ENCODE data around the gene VPREB3.
A peak's percentile ranks its signal among the peaks of the same experiment; 100 is the strongest.

Gene VPREB3

DNA sequence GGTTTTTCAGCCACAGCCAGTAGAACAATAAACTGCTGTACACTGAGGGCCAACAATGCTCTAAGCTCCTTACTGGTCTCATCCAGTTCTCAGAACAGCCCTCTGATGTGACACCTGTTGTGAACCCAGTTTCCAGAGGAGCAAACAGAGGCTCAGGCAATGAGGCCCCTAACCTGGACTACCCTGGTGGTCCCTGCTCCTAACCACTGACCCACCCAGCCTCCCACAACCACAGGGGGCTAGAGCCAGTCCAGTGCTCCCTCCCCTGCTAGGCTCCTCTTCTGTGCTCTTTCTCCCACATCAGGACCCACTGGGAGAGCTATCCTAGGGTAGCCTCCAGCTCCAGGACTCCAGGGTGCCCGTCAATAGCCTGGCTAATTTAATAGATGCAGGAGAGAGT, 28.5 kb upstream of the VPREB3 start:
- no peak for DNase-seq (ENCODE audit: low spot score)

DNA sequence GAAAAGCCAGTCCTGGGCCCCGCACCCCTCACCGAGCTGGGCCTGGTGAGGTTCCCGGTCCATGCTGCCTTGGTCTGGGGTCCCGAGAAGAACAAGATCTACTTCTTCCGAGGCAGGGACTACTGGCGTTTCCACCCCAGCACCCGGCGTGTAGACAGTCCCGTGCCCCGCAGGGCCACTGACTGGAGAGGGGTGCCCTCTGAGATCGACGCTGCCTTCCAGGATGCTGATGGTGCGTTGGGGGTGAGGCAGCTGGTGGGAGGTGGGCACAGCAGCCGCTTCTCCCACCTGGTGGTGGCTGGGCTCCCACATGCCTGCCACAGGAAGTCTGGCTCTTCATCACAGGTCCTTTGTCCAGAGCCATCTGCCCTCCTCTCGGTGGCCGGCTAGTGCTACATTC, 28.0 kb upstream of the VPREB3 start:
- no peak for DNase-seq (ENCODE audit: low spot score)

- peak; percentile 69 for DNase-seq (ENCODE audit: low spot score)
Observed at GRCh38 chr22:23781511-23782183, 27.4 kb upstream of the VPREB3 start.

DNA sequence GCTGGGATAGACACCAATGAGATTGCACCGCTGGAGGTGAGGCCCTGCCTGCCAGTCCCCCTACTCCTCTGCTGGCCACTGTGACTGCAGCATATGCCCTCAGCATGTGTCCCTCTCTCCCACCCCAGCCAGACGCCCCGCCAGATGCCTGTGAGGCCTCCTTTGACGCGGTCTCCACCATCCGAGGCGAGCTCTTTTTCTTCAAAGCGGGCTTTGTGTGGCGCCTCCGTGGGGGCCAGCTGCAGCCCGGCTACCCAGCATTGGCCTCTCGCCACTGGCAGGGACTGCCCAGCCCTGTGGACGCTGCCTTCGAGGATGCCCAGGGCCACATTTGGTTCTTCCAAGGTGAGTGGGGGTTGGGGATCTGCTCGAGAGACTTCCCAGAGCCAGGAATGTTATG, 26.8 kb upstream of the VPREB3 start:
- no peak for DNase-seq (ENCODE audit: low spot score)

DNA sequence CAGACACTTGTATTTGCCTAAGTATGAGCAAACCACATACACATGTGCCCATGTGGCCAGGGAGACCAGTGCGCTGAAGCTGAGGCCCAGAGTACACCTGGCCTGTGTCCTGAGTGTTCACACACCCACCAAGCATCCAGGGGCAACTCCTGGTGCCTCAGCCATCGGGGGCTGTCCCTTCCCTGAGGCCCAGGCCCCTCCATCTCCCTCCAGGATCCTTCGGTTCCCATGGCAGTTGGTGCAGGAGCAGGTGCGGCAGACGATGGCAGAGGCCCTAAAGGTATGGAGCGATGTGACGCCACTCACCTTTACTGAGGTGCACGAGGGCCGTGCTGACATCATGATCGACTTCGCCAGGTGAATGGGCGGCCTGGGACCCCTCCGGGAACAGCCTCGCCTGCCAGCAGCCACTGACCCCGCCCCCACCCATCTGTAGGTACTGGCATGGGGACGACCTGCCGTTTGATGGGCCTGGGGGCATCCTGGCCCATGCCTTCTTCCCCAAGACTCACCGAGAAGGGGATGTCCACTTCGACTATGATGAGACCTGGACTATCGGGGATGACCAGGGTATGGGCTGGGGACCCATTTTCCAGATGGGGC, 26.0 kb upstream of the VPREB3 start:
- DNase-seq (ENCODE audit: low spot score), result no peak

GRCh38 chr22:23779731-23780130, 25.5 kb upstream of the VPREB3 start:
- DNase-seq (ENCODE audit: low spot score), result no peak

- DNase-seq (ENCODE audit: low spot score), result no peak
Observed at GRCh38 chr22:23779083-23779482, 24.9 kb upstream of the VPREB3 start.

DNA sequence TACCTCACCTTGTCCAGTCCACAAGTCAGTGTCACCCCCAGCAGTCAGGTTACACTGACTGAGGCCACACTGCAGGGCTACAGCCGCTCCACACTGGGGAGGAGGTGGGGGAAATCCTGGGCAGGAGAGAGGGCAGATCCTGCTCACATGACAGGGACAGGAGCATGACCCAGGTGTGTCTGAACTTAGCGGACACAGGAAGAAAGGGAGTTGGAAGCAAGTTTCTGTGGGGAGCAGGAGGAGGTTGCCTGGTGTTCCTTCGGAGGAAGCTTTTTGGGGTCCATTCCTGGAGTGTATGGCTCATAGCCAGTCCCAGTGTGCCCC, 24.3 kb upstream of the VPREB3 start:
- no peak for DNase-seq (ENCODE audit: low spot score)

GRCh38 chr22:23777776-23778576, 23.8 kb upstream of the VPREB3 start:
- DNase-seq (ENCODE audit: low spot score), result no peak

DNA sequence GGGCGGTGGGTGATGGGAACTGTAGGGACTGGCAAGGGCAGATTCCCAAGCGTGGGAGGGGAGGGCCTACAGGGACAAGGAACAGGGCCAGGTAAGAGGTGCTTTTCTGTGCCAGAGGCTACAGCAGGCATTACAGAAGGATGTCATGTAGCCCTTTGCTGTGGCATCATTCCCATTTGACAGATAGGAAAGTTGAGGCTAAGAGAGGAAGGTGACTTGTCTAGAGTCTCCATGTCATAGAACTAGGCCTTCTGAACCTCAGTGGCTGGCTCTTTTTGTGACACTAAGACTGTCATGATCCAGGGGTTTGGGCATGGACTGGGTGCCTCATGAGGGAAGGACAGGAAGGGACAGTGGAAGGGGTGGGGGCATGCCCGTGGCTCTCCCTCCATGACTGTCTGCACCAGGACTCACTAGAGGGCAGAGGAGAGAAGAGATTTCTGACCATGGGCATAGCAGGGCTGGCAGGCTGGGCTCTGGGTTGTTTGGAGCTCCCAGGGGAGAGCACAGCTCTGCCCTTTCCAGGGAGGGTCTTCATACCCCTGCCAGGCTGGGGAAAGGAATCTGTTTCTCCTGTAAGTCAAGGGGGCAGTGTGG, 21.7 kb upstream of the VPREB3 start:
- DNase-seq (ENCODE audit: low spot score), result no peak

DNA sequence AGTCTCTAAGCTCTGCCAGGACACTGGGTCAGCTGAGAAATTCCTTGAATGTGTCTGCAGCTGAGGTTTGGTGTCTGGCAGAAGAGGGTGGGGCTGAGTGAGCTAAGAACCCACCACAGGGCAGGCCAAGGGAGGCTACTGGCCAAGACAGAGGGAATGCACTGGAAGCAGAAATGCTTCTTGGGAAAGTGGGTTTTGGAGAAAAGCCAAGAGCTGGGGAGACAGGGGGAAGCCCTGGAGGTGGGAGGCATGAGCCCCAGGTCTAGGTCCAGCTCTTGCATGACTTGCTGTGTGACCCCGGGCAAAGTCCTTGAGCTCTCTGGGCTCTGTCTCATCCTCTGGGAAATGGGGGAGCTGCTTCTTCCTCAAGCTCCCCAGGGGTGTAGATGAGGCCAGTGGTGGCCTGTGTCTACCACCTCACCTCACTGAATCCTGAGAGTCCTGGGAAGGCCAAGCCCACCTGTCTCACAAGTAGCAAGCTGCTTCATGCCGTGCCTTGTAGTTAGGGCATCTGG, 20.8 kb upstream of the VPREB3 start:
- peak; percentile 73 for DNase-seq (ENCODE audit: low spot score)

DNA sequence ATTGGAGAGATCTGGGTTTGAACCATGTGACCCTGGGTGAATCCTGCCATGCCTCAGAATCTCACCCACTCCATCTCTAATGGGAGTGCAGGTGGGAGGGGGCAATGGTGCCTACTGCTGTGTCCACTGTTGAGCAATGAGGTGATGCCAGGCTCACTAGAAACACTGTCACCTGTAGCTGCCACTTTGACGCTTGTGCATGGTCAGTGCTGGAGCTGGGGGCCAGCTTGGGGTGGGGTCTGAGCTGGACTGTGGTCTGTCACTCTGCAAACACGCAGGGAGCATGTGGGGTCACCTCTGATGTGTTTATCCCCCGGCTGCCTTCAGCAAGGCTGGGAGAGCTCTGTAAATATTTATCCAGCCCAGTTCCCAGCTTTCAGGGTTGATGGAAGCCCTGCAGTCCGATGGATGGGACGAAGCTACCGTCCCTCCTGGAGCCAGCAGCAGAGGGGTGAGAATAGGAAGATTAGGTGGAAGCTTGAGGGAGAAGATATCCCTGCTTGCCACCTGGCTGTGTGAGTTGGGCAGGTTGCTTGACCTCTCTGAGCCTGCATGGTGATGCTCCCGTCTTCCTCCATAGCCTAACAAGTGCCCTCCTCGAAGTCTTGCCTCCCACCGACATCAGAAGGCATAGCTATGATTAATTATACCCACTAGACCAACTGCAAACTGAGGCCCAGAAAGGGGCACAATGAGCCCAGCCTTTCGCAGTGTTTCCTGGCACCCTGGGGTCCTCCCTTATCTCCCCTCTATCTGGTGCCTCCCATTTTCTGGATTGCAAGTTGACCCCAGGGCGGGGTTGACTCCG, 20.1 kb upstream of the VPREB3 start:
- no peak for DNase-seq (ENCODE audit: low spot score)

DNA sequence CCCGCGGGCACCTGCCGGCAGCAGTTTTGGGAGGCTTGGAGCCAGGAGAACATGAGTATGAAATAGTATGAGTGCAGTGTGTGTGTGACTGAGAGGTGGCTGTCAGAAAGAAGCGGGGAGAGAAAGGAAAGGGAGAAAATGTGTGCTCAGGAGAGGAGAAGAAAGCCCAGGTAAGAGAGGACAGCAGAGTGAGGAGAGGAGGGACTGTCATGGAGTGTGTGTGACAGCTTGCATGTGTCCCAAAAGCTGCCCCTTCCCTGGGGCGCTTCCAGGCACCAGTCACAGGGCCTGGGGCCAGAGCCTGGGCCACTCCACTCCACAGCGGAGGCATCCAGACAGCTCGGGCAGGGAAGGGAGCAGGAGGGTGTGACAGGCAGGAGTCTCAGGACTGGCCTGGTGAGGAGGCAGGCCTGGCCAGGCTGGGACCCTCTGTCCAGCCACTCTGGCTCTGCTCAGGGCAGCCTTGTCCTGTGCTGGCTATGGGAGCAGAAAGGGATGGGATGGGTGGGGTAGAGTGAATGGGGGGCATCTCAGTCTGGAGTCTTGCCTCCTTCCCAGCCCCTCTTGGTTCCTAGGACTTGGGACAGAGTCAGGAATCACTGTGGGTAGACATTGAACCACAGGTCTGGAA, 19.4 kb upstream of the VPREB3 start:
- DNase-seq (ENCODE audit: low spot score), result no peak

DNA sequence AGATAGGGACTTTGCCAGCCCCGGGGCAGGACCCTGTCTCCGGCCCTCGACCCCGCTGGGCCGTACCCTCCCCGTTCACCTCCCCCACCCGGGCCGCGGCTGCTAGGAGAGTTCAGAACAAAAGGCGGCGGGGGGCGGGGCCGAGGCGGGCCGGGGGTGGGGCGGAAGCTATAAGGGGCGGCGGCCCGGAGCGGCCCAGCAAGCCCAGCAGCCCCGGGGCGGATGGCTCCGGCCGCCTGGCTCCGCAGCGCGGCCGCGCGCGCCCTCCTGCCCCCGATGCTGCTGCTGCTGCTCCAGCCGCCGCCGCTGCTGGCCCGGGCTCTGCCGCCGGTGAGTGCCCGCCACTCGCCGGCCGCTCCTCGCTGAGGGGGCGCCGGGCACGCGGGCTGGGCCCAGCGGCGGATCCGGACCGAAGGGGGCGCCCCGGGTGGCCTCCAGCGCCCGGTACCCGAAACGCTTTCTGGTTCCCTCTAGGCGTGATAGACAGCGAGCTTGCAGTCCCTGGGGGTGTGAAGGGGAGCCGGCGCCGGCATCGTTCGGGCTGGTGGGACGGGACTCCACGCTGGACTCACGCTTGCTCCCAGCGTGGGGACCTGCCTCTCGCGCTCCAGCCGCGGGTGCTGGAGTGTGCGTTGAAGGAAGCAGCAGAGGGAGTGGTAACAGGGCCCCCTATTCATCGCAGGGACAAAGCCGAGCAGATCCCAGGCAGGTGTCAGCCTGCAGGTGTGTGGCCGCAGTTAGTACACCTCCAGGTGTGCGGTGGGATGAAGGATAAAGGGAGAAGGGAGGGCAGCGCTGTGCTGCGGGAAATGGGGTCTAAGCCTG, 18.6 kb upstream of the VPREB3 start, which contains the start of gene MMP11:
Gene MMP11 (plus strand): TSS at position 201 of the 825 bp plus-strand sequence. CDS start 22 bp downstream, at position 223.
- peak; percentile 82 for DNase-seq (ENCODE audit: low spot score)

DNA sequence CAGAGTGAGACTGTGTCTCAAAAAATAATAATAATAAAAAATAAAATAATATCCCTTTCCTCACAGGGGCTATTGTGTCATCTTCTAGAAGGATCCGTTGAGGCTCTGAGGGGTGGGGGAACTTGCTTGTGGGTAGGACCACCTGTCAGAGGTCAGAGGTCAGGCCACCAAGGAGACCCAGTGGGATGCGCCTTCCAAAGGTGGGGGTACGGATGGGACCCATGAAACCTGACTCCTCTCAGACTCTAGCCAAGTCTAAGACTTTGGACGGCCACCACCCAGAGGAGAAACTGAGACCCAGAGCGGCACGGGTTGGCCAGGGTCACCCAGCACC, 18.1 kb upstream of the VPREB3 start:
- DNase-seq (ENCODE audit: low spot score), result no peak

DNA sequence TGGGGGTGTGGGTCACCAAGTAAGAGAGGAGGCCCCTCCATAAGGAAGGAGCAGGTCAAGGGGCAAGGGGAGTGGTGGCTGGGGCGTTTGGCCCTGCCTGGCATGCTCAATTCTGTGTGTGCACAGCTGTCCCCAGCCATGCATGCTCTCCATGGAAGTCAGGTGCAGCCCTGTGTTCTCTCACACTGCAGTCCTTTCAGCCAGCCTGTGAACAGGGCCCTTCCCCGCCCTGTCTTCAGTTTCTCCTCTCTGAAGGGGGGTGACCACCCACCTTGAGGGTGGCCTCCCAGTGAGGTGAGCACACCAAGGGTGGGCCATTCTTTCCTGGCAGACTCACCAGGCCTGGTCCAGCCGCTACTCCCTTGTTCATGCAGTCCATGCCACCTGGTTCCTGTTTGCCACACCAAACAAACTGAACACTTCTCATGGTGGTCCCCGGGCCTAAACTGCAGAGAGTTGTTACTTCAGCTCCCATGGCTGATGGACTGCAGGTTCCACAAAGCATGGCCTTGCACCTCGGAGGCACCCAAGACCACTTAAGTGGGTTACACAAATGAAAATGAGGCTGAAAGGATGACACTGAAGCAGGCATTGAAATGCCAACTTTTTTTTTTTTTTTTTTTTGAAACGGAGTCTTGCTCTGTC, 15.2 kb upstream of the VPREB3 start:
- no peak for DNase-seq (ENCODE audit: low spot score)

GRCh38 chr22:23767673-23768548, 13.7 kb upstream of the VPREB3 start, which contains the start of gene CHCHD10:
Gene CHCHD10 (minus strand): TSS chr22:23767972. CDS start chr22:23767874, 98 bp downstream.
- peak; percentile 91 for DNase-seq (ENCODE audit: low spot score)

GRCh38 chr22:23767303-23767672, 13.1 kb upstream of the VPREB3 start:
- no peak for DNase-seq (ENCODE audit: low spot score)

All from AG08396 (cell line).